HG03354 (cell line): ENCODE data around the gene YARS2.
"Not testable (repeated sequence)": the region's sequence is repeated elsewhere in the genome, so short reads cannot be mapped to it uniquely, and the experiment has no call there.

Experiments
- ATAC-seq: cut with Tn5 transposase; IDR thresholded peaks from one replicate; pipeline ENCODE4 v1.9.1; 2021; ENCODE audit warnings: mild to moderate bottlenecking; ENCODE audit not compliant: unreplicated experiment, poor library complexity, severe bottlenecking

YARS2 gene

DNA sequence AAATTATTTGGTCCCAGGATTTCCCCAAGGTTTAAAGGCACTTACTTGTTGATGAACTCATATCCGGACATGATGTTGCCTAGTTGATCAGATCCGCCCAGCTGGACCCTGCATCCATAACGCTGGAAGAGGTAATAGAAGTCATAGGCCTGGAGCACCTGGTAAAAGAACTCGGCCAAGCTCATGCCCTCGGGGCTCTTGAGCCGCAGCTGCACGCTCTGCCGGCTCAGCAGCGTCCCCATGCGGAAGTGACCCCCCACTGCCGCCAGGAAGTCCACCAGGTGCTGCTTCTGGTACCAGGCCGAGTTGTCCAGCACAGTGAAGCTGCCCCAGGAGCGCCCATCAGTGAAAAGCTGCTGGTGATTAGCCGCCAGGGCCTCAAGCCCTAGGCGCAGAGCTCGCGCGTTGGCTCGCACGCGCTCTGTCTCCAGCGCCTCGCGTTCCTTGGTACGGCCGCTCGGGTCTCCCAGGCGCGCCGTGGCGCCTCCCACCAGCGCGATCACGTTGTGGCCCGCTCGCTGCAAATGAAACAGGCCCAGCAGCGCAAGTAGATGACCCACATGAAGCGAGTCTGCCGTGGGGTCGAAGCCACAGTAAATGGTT, 545 bp downstream of the YARS2 start:
- ATAC-seq: peak; percentile 76

DNA sequence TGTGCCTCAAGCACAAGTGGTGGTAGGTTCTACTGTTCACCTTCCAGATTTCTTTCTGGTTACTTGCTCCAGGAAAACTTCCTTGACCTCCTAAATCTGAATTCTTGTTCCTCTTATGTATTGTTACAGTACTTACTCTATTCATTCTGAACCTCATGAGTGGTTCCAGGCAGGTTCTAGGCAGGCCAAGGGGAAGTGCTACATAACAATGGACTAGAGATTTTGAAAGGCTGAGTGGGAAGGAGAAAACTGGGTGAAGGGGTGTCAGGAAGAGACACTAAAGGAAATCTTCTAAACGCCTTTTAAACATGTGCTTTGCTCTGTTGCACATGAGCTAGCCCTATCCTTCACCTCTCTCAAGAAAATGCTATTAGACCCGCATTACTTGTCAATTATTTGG, 1.6 kb downstream of the YARS2 start:
- no peak for ATAC-seq

GRCh38 chr12:32753605-32754004, 2.1 kb downstream of the YARS2 start:
- no peak for ATAC-seq

DNA sequence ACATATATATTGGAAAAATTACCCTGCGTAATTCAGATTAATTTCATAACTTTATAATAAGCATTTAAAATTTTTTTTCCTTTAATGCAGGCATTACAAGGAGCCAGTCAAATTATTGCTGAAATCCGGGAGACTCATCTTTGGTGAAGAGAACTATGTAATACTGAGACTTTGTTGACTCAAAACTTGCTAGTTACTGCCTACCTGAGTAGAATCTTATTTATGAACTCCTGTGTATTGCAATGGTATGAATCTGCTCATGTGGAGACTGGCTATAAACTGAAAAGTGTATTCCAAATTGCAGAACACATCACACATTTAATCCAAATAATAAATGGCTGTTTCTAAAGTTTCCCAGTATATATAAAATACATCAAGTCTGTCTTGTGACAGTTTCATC, 12.4 kb downstream of the YARS2 start:
- ATAC-seq: no peak

DNA sequence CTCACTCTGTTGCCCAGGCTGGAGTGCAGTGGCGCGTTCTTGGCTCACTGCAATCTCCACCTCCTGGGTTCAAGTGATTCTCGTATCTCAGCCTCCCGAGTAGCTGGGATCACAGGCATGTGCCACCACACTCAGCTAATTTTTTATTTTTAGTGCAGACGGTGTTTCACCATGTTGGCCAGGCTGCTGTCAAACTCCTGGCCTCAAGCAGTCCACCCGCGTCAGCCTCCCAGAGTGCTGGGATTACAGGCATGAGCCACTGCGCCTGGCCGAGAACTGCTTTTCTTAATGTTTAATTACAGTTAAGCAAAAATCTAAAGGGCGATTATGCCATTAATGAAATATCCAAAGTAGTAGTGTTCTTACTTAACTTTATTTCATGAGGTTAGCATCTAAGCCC, 13.6 kb downstream of the YARS2 start:
- ATAC-seq: no peak

DNA sequence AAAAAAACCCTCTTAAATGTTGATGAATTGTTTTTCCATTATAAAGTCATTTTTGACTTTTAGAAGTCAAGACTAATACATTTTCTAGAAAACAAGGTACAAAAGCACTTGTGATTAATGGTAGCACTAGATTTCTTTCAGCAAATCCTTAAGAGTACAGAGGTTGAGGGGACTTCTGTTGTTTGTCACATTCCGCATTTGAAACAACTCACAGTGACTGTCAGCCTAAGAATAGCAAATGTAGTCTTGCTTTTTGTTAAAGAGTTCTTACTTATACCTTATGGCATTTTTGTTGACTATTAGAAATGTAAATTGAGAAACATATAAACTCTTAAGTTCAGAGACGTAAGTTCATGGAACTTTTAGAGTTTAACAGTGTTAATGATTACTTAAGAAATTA, 16.4 kb downstream of the YARS2 start:
- no peak for ATAC-seq

DNA sequence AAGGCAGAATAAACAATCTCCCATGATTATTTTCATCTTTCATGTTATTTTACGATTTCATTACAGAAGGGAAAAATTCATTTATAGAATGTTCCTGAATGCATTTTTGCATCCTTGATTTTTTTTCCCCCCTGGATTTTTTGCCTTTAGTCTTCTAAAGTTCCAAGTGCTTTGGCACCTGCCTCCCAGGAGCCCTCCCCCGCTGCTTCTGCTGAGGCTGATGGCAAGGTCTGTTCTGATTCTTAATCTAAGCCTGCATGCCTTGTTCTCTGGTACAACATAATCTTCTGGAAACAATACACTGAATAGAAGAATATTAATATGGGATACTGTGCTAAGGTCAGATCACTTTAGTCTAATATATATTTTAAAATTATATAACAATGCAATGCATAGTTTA, 18.0 kb downstream of the YARS2 start:
- no peak for ATAC-seq

- no peak for ATAC-seq
Measured at GRCh38 chr12:32736445-32736844, 19.3 kb downstream of the YARS2 start.

DNA sequence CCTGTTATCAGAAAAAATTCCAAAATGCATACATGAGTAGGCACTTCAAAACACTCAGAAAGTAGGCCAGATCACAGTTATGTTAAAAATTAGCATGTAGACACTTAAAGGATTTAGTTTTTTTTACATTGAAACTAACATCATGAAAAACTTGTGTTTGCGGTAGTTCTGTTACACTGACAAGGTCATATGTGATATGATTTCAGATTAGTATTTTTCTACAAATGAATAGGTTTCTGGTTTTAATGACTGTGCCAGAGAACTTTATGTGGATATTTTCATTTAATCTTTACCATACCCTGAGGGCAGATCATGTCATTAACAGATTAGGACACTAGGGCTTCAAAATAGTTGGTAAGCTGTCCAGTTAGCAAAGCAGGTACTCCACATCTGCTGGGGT, 20.7 kb downstream of the YARS2 start:
- ATAC-seq: no peak

GRCh38 chr12:32727237-32727636, 28.5 kb downstream of the YARS2 start:
- ATAC-seq: no peak

GRCh38 chr12:32726286-32726685, 29.4 kb downstream of the YARS2 start:
- no peak for ATAC-seq

DNA sequence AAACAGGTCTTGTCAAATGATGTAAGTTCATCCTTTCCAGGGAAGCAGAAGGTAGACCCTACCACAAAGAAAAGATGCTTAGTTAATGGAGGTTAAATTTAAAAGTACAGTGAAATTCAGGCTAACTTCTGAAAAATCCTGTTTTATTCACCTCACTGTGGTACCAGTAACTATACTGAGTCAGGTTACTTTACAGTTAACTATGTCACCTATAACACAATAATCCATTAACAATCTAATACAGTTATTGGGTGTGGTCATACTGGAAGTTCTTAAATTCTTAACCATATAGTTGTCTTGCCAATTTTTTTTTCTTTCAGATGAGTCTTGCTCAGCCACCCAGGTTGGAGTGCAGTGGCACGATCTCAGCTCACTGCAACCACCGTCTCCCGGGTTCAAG, 30.4 kb downstream of the YARS2 start:
- not testable (repeated sequence) for ATAC-seq

DNA sequence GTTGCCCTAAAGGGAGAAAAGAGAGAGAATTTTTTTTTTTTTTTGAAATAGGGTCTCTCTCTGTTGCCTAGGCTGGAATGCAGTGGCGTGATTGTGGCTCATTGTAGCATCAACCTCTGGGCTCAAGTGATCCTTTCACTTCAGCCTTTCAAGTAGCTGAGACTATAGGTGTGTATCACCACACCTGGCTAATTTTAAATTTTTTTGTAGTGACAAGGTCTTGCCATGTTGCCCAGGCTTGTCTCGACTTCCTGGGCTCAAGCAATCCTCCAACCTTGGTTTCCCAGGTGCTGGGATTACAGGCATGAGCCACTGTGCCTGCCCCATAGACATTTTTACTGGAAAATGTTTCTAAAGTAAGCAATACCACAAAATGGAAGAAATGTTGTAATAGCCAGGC, 36.8 kb downstream of the YARS2 start:
- ATAC-seq: no peak

GRCh38 chr12:32714772-32715171, 40.9 kb downstream of the YARS2 start:
- no peak for ATAC-seq

DNA sequence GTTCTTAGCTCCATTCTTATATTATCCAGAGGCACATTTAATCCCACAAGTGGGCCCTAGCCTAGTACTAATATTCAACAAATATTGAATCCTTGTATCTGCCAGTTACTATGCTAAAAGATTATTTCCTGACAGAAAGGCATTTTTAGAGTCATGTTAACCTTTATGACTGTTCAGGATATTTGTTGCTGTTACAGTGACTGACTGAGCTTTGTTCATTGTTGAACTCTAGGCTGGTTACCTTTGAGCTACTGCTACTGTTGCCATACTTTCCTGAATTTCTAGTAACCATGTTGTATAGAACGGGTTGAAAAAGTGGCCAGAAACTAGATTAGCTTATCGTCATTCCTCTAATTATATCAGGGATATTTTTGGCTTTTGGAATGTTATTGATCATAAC, 46.8 kb downstream of the YARS2 start:
- ATAC-seq: no peak

DNA sequence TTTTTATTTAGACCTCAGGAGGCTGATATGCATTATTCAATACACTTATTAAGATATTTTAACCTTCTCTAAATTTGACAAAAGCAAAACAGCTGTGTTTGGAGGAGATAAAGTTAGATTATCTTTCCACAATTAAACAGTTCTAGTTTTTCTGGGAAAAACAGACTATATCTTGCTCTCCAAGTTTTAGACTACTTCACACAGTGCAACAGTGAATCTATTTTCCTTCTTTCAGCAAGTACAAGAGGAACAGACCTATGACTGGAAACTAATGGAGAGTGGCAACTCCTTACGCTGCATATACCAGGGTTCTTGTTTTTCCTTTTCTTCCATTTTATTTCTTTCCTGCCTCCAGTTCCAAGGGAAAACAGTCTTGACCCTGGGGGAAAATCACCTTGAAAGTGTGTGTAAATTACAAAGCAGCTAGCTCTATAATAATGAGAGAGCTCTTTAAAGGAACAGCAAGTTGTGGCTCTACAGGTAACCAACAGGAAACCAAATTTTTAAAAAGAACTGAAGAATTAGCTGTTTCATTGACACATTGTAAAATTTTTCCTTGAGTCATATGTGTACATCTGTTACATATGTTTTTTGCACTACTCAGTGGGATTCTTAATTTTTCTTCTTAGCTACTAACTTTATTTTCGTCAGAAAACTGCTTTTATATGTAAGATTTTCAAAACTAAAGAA, 49.2 kb downstream of the YARS2 start:
- no peak for ATAC-seq

DNA sequence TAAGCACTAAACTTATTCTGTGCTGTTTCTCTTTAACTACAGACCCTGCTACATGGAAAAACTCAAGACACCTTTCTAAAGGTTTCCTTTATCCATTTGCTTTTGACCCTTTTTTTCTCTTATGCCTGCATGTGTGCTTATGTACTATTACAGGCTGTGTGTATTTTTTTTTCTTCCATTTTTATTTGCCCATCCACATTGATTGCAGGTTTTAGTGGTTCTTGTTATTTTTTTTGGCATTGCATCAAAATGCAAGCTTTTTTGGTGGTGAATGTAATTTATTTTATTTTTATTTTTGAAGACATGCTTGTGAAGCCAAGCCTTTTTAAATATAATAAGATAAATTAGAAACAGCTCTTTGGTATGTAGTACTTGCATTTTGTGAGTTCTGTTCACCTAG, 49.9 kb downstream of the YARS2 start:
- no peak for ATAC-seq

GRCh38 chr12:32702946-32703345, 52.8 kb downstream of the YARS2 start:
- ATAC-seq: no peak

- ATAC-seq: no peak
Measured at GRCh38 chr12:32702473-32702872, 53.2 kb downstream of the YARS2 start.

DNA sequence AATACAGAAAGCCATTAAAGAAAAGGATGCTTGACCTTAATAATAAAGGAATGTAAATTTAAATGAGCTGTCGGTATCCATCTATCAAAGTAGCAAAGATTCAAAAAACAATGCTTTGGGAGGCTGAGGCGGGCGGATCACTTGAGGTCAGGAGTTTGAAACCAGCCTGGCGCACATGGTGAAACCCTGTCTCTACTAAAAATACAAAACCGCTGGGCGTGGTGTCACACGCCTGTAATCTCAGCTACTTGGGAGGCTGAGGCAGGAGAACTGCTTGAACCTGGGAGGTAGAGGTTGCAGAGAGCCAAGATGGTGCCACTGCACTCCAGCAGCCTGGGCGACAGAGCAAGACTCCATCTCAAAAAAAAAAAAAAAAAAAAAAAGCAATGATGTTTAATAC, 56.3 kb downstream of the YARS2 start:
- not testable (repeated sequence) for ATAC-seq

DNA sequence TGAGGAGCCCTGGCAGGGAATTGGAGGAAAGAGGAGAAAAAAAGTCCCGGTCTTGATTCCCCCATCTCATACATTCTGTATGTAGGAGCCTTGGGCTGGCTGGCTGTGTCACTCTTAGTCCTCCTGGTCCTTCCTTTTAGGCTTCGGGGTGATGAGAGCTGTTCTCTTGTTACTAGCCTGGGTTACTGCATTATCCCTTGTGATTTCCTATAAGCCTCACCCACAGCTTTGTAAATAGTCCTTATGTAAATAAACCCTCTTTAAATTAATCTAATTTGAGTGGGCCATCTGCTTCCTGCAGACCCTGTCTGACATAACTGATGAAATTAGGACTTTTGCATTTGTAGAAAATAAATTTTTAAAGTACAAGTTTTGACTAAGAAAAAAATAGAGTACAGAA, 57.4 kb downstream of the YARS2 start:
- ATAC-seq: no peak

GRCh38 chr12:32697445-32697844, 58.3 kb downstream of the YARS2 start:
- ATAC-seq: no peak
